ENCODE results near the gene RASSF5.

DNA sequence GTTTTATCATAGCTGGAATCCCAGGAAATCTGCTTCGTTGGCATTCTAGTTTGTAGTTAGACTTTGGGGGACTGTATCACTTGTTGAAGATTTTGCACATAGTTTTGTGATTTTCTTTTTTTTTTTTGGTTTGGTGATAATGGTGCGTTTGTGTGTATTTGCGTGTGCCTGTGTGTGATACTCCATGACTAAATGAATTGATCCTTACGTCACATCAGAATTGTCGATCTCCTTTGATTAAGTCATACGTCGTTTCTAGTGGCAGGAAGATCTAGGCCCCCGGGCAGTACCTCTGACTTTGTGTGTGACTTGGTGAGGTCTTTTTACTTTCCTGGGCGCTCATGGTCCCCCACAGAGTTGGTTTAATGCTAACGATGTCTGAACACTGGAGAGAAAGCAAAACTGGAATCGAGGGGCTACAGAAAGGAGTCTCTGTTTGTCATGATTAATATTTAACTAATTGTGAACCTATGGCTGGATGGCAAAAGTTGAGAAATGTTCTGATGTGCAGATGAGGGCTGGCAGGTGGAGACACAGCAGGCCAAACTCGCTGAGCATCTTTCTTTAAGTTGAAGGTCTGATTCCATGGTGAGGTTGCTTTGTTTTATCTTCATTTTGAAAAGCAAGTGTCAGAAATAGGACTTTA is 2.4 kb downstream of the RASSF5 start:
- TF ChIP-seq, protein P1, sequence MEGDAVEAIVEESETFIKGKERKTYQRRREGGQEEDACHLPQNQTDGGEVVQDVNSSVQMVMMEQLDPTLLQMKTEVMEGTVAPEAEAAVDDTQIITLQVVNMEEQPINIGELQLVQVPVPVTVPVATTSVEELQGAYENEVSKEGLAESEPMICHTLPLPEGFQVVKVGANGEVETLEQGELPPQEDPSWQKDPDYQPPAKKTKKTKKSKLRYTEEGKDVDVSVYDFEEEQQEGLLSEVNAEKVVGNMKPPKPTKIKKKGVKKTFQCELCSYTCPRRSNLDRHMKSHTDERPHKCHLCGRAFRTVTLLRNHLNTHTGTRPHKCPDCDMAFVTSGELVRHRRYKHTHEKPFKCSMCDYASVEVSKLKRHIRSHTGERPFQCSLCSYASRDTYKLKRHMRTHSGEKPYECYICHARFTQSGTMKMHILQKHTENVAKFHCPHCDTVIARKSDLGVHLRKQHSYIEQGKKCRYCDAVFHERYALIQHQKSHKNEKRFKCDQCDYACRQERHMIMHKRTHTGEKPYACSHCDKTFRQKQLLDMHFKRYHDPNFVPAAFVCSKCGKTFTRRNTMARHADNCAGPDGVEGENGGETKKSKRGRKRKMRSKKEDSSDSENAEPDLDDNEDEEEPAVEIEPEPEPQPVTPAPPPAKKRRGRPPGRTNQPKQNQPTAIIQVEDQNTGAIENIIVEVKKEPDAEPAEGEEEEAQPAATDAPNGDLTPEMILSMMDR (IDR thresholded peaks at IDR 0.05), result no peak
- no peak for TF ChIP-seq POLR2AphosphoS5 (IDR thresholded peaks at IDR 0.05)
- no peak for TF ChIP-seq POLR2A (IDR thresholded peaks at IDR 0.05)

All from transverse colon (tissue), 4 donors.